ENCODE measurements around the gene CDPF1.
"Not testable (repeated sequence)": the region's sequence is repeated elsewhere in the genome, so short reads cannot be mapped to it uniquely, and the experiment has no call there.

Gene CDPF1

GRCh38 chr22:46224044-46224897 lies 25.8 kb downstream of the CDPF1 start:
- DNase-seq = no peak

GRCh38 chr22:46220921-46221320 lies 29.2 kb downstream of the CDPF1 start:
- no peak for DNase-seq

DNA sequence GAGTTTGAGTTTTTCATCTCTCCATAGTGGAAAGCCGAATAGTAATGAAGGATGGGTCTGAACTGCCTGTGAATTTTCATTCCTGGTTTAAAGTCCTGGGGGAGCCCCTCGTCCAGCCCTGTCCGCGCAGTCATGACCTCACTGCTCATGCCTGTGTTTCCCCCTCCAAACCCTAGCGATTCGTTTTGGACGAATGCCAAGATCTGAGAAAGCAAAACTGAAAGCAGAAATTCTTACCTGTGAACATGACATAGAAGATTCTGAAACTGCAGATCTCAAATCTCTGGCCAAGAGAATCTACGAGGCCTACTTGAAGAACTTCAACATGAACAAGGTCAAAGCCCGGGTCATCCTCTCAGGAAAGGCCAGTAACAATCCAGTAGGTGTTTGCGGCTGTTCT lies 30.5 kb downstream of the CDPF1 start:
- DNase-seq = no peak

DNA sequence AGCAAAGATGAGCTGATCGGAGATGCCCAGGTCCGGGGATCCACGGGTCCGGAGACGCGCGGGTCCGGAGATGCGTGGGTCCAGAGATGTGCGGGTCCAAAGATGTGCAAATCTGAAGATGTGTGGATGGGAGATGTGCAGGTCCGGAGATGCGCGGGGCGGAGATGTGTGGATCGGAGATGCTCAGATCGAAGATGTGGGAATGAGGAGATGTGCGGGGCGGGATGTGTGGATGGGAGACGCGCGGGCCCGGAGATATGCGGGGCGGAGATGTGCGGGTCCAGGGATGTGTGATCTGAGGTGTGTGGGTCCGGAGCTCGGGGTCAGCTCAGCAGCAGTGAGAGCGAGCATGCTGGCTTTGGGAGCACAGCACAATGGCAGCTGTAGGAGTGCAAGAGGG lies 35.5 kb downstream of the CDPF1 start:
- no peak for DNase-seq

GRCh38 chr22:46214149-46214548 lies 35.9 kb downstream of the CDPF1 start:
- DNase-seq = no peak

- no peak for DNase-seq
Observed at GRCh38 chr22:46213052-46213451, 37.0 kb downstream of the CDPF1 start.

DNA sequence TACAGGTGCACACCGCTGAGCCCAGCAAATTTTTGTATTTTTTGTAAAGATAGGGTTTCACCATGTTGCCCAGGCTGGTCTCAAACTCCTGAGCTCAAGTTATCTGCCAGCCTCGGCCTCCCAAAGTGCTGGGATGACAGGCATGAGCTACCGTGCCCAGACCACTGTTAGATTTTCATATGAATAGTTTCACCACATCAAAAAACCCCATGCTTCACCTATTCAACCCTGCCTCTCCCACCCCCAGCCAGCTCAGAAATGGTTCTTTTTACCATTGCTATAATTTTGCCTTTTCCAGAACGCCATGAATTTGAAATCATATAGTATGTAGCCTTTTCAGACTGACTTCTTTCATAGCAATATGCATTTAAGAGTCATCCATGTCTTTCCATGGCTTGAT lies 37.9 kb downstream of the CDPF1 start:
- DNase-seq = no peak

DNA sequence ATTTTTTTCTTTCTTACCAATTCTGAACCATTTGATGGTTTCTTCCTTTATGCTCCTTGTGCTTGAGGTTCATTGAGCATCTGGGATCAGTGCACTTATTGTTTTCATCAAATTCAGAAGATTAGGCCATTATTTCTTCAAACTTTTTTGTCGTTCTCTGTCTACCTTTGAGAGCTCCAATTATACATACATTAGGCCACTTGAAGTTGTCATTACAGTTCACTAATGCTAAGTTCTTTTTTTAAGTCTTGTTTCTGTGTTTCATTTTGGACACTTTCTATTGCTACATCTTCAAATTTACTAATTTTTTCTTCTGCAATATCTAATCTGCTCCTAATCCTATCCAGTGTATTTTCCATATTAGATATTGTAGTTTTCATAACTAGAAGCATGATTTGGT lies 40.8 kb downstream of the CDPF1 start:
- no peak for DNase-seq

DNA sequence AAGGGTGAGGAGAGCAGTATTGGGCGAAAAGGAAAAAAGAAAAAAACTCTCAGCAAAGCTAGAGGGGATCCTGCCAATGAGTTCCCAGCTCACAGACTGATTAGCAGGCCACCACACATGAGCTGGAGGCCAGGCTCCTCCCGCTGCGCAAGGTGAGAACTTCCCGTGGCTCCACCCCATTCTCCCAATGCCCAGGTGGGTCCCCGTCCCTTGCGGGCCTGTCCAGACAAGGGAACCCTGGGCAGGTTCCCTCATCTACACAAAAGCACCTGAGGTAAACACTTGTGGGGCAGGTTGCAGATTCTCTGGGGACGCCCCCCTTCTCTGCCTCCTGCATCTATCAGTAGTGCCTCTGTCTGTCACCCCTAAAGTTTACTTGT lies 46.5 kb downstream of the CDPF1 start:
- DNase-seq = no peak

DNA sequence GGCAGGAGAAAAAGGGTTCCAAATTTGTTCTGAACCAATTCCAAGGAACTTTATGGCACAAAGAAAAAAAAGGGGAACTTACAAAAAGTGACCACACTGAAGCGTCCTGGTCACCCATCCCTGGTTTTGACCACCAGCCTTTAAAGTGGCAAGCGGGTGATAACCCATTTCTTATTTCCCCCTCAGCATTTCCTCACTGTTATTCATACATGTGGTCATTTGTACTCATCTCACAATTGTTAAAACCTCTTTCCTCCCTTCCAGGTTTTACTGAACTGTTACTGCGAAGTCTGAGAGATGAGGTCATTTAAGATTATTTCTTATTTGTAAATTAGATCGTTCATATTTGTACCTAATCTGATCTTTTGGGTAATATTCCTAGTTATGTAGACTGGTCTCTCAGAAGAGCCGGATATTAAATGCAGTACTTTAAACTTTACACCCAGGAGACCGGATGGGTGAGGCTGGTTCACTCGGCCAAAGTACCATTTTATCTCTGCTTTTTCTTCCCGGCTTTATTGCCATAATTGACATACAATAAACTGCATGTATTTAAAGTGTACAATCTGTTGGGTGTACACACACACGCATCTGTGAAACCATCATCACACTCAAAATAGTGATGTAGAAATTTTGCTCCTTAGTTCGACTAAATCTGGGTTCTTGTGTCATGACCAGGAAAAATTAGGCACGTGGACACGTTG lies 47.0 kb downstream of the CDPF1 start:
- no peak for DNase-seq

DNA sequence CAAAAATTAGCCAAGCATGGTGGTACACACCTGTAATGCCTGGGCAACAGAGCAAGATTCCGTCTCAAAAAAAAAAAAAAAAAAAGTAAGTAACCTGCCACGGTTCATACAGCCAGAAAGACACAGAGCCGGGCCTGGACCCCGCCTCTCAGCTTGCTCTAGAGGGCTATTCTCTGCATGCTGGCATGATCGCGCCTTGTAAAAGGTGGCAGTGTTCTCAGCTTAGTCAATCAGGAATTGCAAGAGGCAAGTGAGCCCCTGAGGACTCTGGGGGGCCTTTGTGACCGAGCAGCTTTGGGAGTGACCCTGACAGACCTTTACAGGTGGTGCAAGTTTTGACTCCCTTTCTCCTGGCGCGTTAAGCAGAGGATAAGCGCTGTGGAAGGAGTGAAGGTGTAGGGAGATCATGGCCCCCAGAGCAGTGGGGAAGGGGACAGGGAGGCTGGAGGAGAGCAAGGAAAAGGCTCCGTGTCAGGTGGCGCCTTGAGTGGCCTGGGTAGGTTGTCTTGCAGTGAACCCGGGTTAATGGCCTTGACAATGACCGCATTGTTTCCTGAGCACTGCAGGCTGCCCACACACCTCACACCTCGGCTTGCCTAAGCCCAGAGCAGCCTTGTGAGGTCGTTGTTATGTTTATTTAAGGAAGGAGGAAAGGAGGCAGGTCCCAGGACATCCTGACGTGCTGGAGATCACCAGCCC lies 48.9 kb downstream of the CDPF1 start:
- DNase-seq = no peak

DNA sequence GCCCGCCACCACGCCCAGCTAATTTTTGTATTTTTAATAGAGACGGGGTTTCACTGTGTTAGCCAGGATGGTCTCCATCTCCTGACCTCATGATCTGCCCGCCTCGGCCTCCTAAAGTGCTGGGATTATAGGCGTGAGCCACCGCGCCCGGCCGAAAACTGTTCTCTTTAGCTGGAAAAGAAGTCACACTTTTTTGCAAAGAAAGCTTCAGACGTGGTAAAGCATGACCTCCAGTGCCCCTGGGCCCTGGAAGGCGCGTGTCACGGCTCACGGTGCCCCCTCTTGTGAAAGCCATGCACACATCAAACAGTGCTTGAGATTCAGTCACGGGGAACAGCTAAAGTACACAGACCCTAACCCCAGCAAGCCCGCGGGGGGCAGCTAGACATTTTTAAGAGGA lies 51.3 kb downstream of the CDPF1 start:
- not testable (repeated sequence) for DNase-seq

- DNase-seq = no peak
Observed at GRCh38 chr22:46198274-46198673, 51.8 kb downstream of the CDPF1 start.

- no peak for DNase-seq
Observed at GRCh38 chr22:46196278-46196677, 53.8 kb downstream of the CDPF1 start.

GRCh38 chr22:46195487-46196165 lies 54.5 kb downstream of the CDPF1 start:
- DNase-seq = no peak

Measured in NCI-H510A (cell line).